GM19324 (cell line): ENCODE measurements around the gene TAMALIN.

ENCODE experiments used
- ATAC-seq: cut with Tn5 transposase; IDR thresholded peaks from one replicate; pipeline ENCODE4 v1.9.1; 2021; ENCODE audit warnings: mild to moderate bottlenecking, moderate library complexity; ENCODE audit not compliant: unreplicated experiment, low FRiP score

TAMALIN gene

DNA sequence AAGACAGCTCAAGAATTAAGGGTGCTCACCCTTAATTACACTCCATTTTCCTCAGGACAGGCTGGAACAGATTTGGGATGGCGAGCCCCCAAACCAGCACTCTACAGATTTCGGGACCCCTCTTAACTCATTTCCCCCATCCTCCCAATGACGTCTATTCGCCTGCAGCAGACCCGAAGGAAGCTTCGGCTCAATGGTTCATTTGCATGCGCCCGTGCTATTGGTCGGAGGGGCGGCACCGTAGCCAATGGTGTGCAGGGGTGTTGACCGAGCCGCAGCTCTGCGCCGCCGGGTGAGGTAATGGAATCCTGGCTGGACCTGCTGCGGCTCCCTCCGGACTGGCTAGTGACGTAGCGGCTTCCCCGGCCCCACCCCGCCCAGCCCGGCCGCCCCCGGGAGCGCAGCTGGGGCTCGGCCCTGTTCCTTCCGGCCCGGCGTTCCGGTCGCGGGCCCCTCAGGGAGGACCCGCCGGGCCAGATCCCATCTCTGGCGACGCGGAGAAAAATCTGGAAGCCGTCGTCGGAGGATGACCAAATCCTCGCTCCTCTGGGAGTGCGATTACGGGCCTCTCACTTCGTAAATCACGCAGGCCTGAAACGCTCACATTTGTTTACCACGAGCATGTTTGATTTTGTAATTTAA is 26.2 kb downstream of the TAMALIN start:
- ATAC-seq = peak; percentile 90

DNA sequence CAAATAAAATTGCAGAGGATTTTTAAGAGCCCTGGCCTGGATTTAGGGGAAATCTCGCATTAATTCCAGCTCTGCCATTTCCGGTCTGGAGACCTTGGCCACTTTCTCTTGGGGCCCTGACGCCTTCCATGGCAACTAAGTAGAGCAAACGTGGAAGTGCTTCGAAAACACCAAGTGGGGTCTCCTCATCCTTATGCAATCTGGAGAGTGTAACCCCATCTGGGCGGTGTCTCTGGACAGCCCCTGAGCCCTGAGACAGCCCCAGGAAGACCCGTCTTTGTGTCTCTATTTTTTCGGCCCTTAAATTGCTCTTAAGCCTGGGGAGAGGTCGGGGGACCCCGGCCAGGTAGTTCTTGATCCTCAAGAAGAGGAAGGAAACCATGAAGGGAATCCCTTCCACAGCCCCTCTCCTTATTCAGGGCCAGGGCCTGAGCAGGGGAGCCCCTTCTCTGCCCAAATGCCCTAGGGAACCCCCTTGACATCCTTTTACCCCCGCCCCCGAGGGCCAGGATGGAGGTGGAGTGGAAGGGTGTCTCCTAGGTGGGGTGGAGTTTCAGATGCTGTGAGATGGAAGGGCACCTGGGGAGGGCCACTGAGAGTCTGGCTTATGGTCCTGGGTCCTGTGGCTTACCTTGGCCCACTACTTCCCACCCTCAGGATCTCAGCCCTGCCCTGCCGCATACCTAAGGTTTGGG is 26.8 kb downstream of the TAMALIN start:
- ATAC-seq = no peak

DNA sequence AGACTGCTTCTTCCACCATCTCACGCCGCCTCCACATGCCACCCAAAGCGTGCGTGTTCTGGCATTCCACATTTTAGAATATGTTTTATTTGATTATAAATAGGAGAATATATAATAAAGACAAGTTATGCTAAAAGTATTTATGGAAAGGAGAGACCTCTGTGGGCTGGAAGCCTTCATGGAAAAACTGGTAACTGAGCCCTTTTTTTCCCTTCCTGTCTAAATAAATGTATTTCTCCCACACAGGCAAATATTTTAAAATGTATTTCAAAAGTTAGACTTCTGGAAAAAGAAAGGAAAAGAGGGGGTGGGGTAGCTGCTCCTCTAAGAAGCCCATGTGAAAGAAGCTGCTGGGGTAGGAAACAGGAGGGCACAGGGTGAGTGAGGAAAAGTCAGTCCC is 28.4 kb downstream of the TAMALIN start:
- ATAC-seq = no peak

- ATAC-seq = no peak
Measured at GRCh38 chr12:52035926-52036325, 29.2 kb downstream of the TAMALIN start.

DNA sequence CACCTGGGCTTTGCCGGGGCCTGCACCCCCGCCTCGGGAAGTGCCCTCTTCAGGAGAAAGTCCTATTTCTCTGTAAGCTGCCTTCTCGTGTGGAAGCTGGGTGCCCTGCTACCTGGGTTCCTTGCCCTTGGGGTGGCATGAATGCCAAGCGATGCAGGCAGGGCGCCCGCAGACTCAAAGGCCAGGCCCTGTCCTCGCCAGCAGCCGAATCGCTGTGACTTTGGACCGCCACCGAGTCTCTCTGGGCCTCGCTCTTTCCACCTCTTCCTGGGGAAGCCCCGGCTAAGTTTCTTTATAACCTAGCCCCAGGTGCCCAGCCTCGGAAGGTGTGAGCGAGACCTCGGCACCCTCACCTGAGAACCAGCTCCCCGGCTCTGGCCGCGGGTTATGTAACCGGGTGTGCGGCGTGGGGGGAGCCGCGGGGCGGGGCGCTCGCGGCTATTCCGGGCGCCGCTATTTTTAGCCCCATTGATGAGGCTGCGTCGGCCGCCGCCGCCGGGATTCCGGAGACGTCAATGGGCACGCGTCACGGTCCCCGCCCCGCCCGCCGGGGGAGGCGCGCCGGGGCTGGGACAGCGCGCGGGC is 29.9 kb downstream of the TAMALIN start:
- peak; percentile 61 for ATAC-seq

- ATAC-seq = no peak
Measured at GRCh38 chr12:52037248-52037861, 30.6 kb downstream of the TAMALIN start.

DNA sequence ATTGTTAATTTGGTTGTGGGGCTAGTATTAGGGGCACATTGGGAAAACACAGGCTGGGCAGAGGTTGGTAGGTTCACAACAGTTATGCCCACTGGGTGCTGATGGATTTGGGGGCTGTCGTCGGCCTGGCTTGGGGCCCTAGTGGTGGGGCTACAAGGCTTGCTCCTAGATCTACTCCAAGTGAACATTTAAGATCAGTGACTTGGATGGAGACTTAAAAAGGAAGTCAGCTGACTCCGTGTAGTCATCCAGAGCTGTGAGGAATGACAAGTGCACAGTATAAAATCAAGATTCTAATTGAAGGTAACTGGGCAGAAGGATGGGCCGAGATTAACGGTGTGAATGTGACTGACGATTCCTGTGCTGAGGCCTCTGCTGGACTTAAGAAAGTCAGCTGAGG is 31.7 kb downstream of the TAMALIN start:
- no peak for ATAC-seq

DNA sequence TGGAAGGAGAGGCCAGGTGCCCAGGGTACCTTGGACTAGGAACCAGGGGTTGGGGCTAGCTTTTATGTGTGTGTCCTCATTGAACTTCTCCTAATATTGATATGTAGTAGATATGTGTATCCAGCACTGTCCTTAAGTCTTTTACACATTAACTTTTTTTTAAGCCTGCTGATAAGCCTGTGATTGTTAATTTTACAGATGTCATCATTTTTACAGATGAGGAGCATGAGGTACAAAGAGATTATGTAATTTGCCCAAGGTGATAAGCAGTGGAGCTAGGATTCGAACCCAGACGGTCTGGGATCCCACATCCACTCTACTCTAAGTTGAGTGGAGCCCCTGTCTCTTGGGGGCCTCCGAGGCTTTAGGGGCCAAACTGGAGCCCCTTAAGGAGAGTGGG is 34.3 kb downstream of the TAMALIN start:
- no peak for ATAC-seq

DNA sequence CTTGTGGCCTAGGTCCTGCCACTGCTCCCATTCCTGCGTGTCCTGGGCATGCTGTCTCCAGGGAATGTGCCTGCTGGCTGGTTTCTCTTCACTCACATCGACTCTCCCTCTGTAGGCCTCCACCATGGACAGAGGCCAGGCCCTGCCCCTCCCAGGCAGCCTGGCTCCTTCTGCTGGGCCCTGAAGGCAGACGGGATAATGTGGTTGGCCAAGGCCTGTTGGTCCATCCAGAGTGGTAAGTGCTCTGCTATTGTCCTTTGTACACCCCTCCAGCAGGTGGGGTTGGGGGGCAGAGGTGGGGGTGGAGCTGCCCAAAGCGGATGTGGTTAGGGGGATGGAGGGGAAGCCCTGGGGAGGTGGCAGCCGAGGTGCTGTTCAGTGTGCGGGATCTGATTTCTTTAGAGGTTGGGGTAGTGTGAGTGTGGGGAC is 35.0 kb downstream of the TAMALIN start:
- no peak for ATAC-seq

GRCh38 chr12:52042706-52043385 is 36.1 kb downstream of the TAMALIN start:
- no peak for ATAC-seq

GRCh38 chr12:52043386-52044212 is 36.9 kb downstream of the TAMALIN start:
- no peak for ATAC-seq

- ATAC-seq = no peak
Measured at GRCh38 chr12:52044292-52044983, 37.7 kb downstream of the TAMALIN start.

GRCh38 chr12:52045794-52046199 is 39.1 kb downstream of the TAMALIN start:
- ATAC-seq = no peak

DNA sequence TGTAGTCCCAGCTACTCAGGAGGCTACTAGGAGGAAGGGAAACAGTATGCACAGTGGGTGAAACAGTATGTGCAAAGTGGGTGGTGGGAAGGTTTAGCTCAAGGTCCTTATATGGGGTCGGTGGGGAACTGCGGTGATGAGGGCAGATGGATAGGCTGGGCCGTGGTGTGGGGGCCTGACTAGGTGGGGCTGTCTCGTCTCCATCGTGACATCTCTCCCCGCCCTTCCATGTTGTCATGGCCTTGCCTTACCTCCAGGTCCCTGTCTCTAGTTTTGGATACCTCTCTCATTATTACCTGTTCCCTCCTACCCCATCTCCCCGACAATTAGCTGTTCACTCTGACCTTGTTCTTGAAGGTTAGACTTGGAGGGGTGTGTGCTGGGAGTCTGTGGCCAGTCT is 40.1 kb downstream of the TAMALIN start:
- ATAC-seq = no peak

- no peak for ATAC-seq
Measured at GRCh38 chr12:52049286-52049685, 42.5 kb downstream of the TAMALIN start.

DNA sequence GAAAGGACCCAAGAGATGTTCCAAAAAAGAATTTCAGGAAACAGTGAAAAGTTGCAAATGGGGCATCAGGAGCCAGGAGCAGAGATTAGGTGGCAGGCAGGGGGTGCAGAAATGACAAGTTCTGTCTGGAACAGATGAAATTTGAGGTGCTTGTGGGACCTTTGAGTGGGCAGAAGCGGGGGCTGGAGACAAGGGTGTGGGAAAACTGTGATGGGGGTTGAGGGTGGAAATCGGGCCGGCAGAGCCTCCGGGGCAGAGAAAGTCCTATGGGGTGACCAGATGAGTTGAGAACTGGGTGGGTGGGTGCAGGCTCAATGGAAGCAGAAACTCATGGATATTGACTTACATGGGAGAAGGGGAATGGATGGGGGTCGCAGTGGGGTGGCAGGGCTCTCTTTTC is 42.9 kb downstream of the TAMALIN start:
- ATAC-seq = no peak

DNA sequence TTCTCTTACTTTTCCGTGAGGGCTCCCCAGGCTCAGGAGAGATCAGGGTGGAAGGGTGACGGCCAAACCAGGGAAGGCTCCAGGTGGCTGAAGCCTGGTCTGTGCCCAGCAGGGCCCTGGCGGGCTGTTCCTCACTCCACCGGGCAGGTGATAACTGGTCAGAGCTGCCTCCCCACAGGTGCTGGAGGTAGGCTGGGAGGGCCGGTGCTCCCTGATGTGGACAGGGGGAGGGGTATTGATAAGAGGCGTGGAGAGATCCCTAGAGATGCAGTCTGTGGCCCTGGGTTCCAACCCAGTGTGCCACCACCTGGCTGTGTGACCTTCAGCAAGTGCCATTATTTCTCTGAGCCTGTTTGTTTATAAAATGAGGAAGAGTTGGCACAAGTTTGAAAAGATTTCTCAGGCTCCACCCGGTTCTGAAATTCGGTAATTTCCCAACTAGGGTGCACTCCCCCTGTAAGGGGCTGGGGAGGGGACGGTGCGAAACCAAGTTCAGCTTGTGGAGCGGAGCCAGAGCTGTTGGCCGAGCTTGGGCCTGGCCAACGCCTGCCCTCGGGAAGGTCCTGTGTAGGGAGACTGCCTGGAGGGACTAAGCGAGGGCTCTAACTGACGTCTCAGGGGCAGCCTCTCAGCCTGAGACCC is 43.5 kb downstream of the TAMALIN start:
- no peak for ATAC-seq

DNA sequence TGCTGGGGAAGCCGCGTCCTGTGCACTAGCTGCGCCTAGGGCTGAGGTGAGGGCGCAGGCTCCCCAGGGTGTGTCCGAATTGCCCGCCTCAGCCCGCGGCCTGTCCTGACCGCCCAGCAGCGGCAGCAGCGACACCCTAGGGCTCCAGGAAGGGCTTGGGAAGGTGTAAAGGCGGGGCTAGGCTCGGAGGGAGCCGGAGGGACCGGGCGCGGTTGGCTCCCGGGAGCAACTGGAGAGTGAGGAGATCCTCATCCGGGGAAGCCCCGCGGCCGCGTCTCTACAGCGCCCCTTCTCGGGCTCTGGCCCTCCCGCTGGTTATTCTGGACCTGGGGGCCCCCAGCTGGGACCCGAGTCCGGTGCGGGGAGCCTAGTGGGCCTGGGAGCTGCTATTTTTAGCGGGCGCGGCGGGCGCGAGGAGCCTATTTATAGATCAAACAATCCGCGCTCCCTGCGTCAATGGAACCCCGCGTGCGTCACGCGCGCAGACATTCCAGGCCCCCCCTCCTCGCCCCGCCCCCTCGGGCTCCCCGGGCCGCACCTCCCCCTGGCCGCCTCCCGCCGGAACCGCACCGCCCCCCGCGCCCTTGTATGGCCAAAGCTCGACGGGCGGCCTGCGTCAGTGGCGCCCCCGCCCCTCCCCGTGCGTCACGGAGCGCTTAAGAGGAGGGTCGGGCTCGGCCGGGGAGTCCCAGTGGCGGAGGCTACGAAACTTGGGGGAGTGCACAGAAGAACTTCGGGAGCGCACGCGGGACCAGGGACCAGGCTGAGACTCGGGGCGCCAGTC is 44.2 kb downstream of the TAMALIN start, which contains the start of gene NR4A1:
TSS of gene NR4A1 (plus strand) at position 685 of the 784 bp plus-strand sequence. CDS start 2,887 bp downstream, outside the sequence.
- ATAC-seq = peak; percentile 80
